ENCODE measurements around the gene TCF4.

Gene TCF4

GRCh38 chr18:55627007-55627406 lies 39.0 kb upstream of the TCF4 start:
- Histone ChIP-seq H3K4me3 (replicated peaks; ENCODE audit: insufficient read depth, low read length) (no peak overlapping the region), H3K27me3 (ENCODE audit: insufficient read depth, poor library complexity, severe bottlenecking) (no peaks in the 10 kb centered on the region), H3K27ac (replicated peaks) (no peak overlapping the region)
- DNase-seq (ENCODE audit: low read depth in 1 of 2, low spot score in 1 of 2): no peak
- no peak for TF ChIP-seq SPI1 (IDR thresholded peaks at IDR 0.05; ENCODE audit: borderline replicate concordance, low read depth)
- TF ChIP-seq GABPA (IDR thresholded peaks at IDR 0.05; ENCODE audit: low read depth): no peak
- TF ChIP-seq POLR2AphosphoS5 (IDR thresholded peaks at IDR 0.05; ENCODE audit: low read depth): no peak
- TF ChIP-seq CTCF (IDR thresholded peaks at IDR 0.05; ENCODE audit: insufficient read depth, low read length): no peak
- no peak for TF ChIP-seq REST (IDR thresholded peaks at IDR 0.05; ENCODE audit: insufficient replicate concordance, low read depth)

- no peak overlapping the region for H3K4me3 ChIP-seq (replicated peaks; ENCODE audit: insufficient read depth, low read length)
- no peak for DNase-seq (ENCODE audit: low read depth in 1 of 2, low spot score in 1 of 2)
- H3K27me3 ChIP-seq (ENCODE audit: insufficient read depth, poor library complexity, severe bottlenecking): no peaks in the 10 kb centered on the region
- no peak for TF ChIP-seq POLR2AphosphoS5 (IDR thresholded peaks at IDR 0.05; ENCODE audit: low read depth)
- TF ChIP-seq REST (IDR thresholded peaks at IDR 0.05; ENCODE audit: insufficient replicate concordance, low read depth): no peak
- no peak for TF ChIP-seq GABPA (IDR thresholded peaks at IDR 0.05; ENCODE audit: low read depth)
- TF ChIP-seq CTCF (IDR thresholded peaks at IDR 0.05; ENCODE audit: insufficient read depth, low read length): no peak
- no peak overlapping the region for H3K27ac ChIP-seq (replicated peaks)
Measured at GRCh38 chr18:55625901-55626300, 37.9 kb upstream of the TCF4 start.

GRCh38 chr18:55623626-55624025 lies 35.6 kb upstream of the TCF4 start:
- no peaks in the 10 kb centered on the region for H3K27me3 ChIP-seq (ENCODE audit: insufficient read depth, poor library complexity, severe bottlenecking)
- TF ChIP-seq REST (IDR thresholded peaks at IDR 0.05; ENCODE audit: insufficient replicate concordance, low read depth) (no peak), POLR2AphosphoS5 (IDR thresholded peaks at IDR 0.05; ENCODE audit: low read depth) (no peak), GABPA (IDR thresholded peaks at IDR 0.05; ENCODE audit: low read depth) (no peak), CTCF (IDR thresholded peaks at IDR 0.05; ENCODE audit: insufficient read depth, low read length) (no peak), SPI1 (IDR thresholded peaks at IDR 0.05; ENCODE audit: borderline replicate concordance, low read depth) (no peak)
- no peak overlapping the region for H3K4me3 ChIP-seq (replicated peaks; ENCODE audit: insufficient read depth, low read length)
- no peak overlapping the region for H3K27ac ChIP-seq (replicated peaks)
- DNase-seq (ENCODE audit: low read depth in 1 of 2, low spot score in 1 of 2): no peak

Measured in HL-60 (cell line).